A549 (cell line): ENCODE data around the gene KCNB1.

ENCODE experiments used
- CEBPB ChIP-seq, 2 experiments: fragments of >200 bp in 1 of 2; sonication (Bioruptor Twin) in 1 of 2; formaldehyde crosslinking in 1 of 2; IDR thresholded peaks; 2 replicates each; pipeline ENCODE4 v1.6.1; 2012 to 2016
- CHD2 ChIP-seq: fragments of 150-350 bp; IDR thresholded peaks from 2 replicates; pipeline ENCODE4 v1.6.1; 2014; ENCODE audit warnings: low read length; ENCODE audit not compliant: partially characterized antibody
- EP300 ChIP-seq, 2 experiments: fragments of >200 bp; sonication (Bioruptor Twin); formaldehyde crosslinking; IDR thresholded peaks; 2 replicates in 1 of 2; 3 replicates in 1 of 2; pipeline ENCODE4 v1.6.1; 2016 to 2017
- HDAC2 ChIP-seq: fragments of 200-600 bp; sonication (generic); IDR thresholded peaks from 2 replicates; pipeline ENCODE4 v1.6.1; 2016
- POLR2A ChIP-seq: IDR thresholded peaks from 2 replicates; pipeline ENCODE4 v1.6.1; 2012; ENCODE audit warnings: mild to moderate bottlenecking, low read length
- SREBF2 ChIP-seq: fragments of 450-650 bp; IDR thresholded peaks from 2 replicates; pipeline ENCODE4 v1.6.1; 2014; ENCODE audit warnings: mild to moderate bottlenecking, moderate library complexity
- TF ChIP-seq, protein P1 (sequence below): fragments of >200 bp; sonication (Bioruptor Twin); formaldehyde crosslinking; IDR thresholded peaks from 3 replicates; pipeline ENCODE4 v1.5.1; 2016
- TF ChIP-seq, protein P2 (sequence below): fragments of 450-650 bp; IDR thresholded peaks from 2 replicates; pipeline ENCODE4 v1.6.1; 2014; ENCODE audit warnings: antibody characterized with exemption

GRCh38 chr20:49346682-49347081, 135.8 kb downstream of the KCNB1 start:
- TF ChIP-seq, protein P1, sequence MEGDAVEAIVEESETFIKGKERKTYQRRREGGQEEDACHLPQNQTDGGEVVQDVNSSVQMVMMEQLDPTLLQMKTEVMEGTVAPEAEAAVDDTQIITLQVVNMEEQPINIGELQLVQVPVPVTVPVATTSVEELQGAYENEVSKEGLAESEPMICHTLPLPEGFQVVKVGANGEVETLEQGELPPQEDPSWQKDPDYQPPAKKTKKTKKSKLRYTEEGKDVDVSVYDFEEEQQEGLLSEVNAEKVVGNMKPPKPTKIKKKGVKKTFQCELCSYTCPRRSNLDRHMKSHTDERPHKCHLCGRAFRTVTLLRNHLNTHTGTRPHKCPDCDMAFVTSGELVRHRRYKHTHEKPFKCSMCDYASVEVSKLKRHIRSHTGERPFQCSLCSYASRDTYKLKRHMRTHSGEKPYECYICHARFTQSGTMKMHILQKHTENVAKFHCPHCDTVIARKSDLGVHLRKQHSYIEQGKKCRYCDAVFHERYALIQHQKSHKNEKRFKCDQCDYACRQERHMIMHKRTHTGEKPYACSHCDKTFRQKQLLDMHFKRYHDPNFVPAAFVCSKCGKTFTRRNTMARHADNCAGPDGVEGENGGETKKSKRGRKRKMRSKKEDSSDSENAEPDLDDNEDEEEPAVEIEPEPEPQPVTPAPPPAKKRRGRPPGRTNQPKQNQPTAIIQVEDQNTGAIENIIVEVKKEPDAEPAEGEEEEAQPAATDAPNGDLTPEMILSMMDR, result no peak
- TF ChIP-seq, protein P2, sequence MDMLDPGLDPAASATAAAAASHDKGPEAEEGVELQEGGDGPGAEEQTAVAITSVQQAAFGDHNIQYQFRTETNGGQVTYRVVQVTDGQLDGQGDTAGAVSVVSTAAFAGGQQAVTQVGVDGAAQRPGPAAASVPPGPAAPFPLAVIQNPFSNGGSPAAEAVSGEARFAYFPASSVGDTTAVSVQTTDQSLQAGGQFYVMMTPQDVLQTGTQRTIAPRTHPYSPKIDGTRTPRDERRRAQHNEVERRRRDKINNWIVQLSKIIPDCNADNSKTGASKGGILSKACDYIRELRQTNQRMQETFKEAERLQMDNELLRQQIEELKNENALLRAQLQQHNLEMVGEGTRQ, result no peak
- no peak for TF ChIP-seq EP300 (IDR thresholded peaks at IDR 0.05)
- TF ChIP-seq POLR2A, result no peak
- TF ChIP-seq SREBF2, result no peak
- no peak for TF ChIP-seq CEBPB (IDR thresholded peaks at IDR 0.05)
- TF ChIP-seq CHD2, result no peak
- no peak for TF ChIP-seq HDAC2
